Osteoblast (primary cell): Measurements from ENCODE around the gene COL1A1. TPM values are rescaled to one million over a fixed set of nuclear protein-coding genes. Genes with fewer than 3 reads are reported as not detected.

Experiments
- DNase-seq: peaks from one replicate; pipeline ENCODE4 v3.0.0; 2011; ENCODE audit warnings: low spot score, mixed read lengths; ENCODE audit not compliant: insufficient read length; ENCODE audit errors: missing footprints
- H2AFZ ChIP-seq: 2 replicates; pipeline ENCODE4 v1.6.0; 2011; ENCODE audit warnings: mild to moderate bottlenecking, low read length
- H3K27ac ChIP-seq: 2 replicates; pipeline ENCODE4 v1.5.1; 2011; ENCODE audit warnings: mild to moderate bottlenecking, low read depth, low read length, moderate library complexity
- H3K27me3 ChIP-seq: 2 replicates; pipeline ENCODE4 v1.6.0; 2012; ENCODE audit warnings: mild to moderate bottlenecking, control low read depth, inconsistent platforms, low read length, moderate library complexity; ENCODE audit not compliant: insufficient read depth
- H3K36me3 ChIP-seq: 2 replicates; pipeline ENCODE4 v1.5.1; 2011; ENCODE audit warnings: mild to moderate bottlenecking, low read length, control low read depth, moderate library complexity; ENCODE audit not compliant: insufficient read depth
- H3K4me1 ChIP-seq: 2 replicates; pipeline ENCODE4 v1.5.1; 2011; ENCODE audit warnings: mild to moderate bottlenecking, low read length, control low read depth, moderate library complexity; ENCODE audit not compliant: insufficient read depth
- H3K4me2 ChIP-seq: 2 replicates; pipeline ENCODE4 v1.6.0; 2011; ENCODE audit warnings: mild to moderate bottlenecking, low read length; ENCODE audit not compliant: insufficient read depth
- H3K4me3 ChIP-seq: fragments of 200-600 bp; sonication (generic); 3 replicates; pipeline ENCODE4 v1.5.1; 2012; ENCODE audit warnings: mild to moderate bottlenecking, low read length, inconsistent platforms; ENCODE audit not compliant: insufficient read depth
- H3K79me2 ChIP-seq: 2 replicates; pipeline ENCODE4 v1.6.0; 2012; ENCODE audit warnings: mild to moderate bottlenecking, low read length, control low read depth, inconsistent platforms; ENCODE audit not compliant: insufficient read depth
- H3K9me3 ChIP-seq: 2 replicates; pipeline ENCODE4 v1.5.1; 2011; ENCODE audit warnings: low read depth, low read length, control low read depth
- H4K20me1 ChIP-seq: 2 replicates; pipeline ENCODE4 v1.6.0; 2012; ENCODE audit warnings: mild to moderate bottlenecking, low read length, control low read depth; ENCODE audit not compliant: insufficient read depth
- total RNA-seq: library from RNA; depleted of rRNA; stranded (reverse); fragments of >200 nt; gene quantifications from 2 replicates; pipeline ENCODE4 v1.2.3, GENCODE V29; 2012
- TF ChIP-seq, protein P1 (sequence below): IDR thresholded peaks from 2 replicates; pipeline ENCODE4 v1.5.1; 2011; ENCODE audit warnings: mild to moderate bottlenecking, low read depth, low read length, moderate library complexity; ENCODE audit errors: extremely low read depth

The COL1A1 gene
- total RNA-seq, 1 donor = 8,987 TPM

DNA sequence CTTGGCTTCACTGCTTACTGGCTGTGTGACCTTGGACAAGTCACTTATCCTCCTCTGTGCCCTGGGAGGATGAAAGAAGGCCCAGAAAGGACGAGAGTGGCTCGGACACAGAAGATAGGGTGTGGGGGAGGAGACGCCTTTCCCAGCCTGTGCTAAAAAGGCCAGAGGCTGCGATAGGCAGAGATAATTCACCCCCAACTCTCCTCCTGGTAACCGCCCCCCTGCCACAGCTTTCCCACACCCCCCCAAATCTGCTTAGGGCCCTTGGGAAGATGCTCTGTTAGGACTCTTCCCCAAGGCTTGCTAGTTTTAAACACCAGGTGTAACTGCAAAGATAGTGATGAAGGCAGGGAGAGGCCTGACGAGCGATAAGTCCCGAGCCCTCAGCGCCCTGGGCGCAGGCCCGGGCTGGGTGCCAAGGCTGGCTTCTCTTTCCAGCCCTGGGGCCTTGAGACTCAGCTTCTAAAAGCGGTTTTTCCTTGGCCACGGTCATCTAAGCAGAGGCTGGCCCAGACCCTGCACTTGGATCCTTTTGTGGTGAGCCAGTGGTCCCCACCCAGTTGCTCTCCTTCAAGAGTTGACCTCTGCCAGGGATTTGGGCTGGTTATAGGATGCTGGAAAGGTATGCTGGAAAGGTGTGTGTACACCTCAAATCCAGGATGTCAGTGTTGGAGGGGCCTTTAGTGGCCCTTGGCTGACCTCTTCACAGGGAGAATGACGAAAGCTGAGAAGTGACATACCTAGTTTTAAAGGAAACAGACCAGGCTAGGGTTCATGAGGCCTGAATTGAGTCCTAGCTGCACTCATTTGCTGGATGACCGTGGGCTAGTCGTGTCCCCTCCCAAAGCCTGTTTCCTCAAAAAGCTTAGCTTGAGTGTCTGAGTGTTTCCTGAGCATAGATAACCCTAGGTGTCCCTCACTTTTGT lies 47.5 kb downstream of the COL1A1 start:
- Histone ChIP-seq H3K27ac (peak overlapping the region; percentile 0), H3K27me3 (no peaks in the 10 kb centered on the region), H2AFZ (peak overlapping the region; percentile 5), H3K9me3 (no peaks in the 10 kb centered on the region), H3K4me3 (no peak overlapping the region), H3K4me2 (no peak overlapping the region), H3K79me2 (peaks cover 19% of the 10 kb centered on the region), H3K36me3 (no peaks in the 10 kb centered on the region), H3K4me1 (peaks cover 44% of the 10 kb centered on the region), H4K20me1 (no peaks in the 10 kb centered on the region)
- DNase-seq = peak; percentile 58
- TF ChIP-seq, protein P1, sequence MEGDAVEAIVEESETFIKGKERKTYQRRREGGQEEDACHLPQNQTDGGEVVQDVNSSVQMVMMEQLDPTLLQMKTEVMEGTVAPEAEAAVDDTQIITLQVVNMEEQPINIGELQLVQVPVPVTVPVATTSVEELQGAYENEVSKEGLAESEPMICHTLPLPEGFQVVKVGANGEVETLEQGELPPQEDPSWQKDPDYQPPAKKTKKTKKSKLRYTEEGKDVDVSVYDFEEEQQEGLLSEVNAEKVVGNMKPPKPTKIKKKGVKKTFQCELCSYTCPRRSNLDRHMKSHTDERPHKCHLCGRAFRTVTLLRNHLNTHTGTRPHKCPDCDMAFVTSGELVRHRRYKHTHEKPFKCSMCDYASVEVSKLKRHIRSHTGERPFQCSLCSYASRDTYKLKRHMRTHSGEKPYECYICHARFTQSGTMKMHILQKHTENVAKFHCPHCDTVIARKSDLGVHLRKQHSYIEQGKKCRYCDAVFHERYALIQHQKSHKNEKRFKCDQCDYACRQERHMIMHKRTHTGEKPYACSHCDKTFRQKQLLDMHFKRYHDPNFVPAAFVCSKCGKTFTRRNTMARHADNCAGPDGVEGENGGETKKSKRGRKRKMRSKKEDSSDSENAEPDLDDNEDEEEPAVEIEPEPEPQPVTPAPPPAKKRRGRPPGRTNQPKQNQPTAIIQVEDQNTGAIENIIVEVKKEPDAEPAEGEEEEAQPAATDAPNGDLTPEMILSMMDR = no peak

DNA sequence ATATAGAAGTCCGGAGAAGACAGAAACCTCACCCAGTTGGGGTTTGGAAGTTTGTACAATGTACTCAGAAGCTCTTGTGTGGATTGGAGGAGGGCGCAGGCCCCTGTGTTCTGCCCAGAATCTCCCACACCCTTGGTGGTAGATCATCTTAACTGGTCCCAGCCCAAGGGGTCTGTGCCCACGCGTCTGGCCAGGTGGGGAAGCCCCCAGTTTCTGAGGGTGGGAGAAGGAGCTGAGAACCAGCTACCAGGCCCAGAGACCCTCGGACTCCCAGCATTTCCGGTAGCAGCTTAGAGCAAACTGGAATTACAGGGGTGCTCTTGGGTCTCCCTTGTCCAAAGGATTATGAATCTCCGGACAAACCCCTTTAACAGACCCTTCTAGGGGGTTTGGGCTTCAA lies 48.7 kb downstream of the COL1A1 start:
- Histone ChIP-seq H3K79me2 (peaks cover 31% of the 10 kb centered on the region), H3K27ac (no peak overlapping the region), H3K4me3 (no peak overlapping the region), H3K4me2 (no peak overlapping the region), H4K20me1 (peaks cover 9% of the 10 kb centered on the region), H3K27me3 (no peaks in the 10 kb centered on the region), H3K9me3 (no peaks in the 10 kb centered on the region), H3K4me1 (peaks cover 49% of the 10 kb centered on the region), H2AFZ (no peak overlapping the region), H3K36me3 (no peaks in the 10 kb centered on the region)
- TF ChIP-seq, protein P1 = no peak
- peak; percentile 35 for DNase-seq

DNA sequence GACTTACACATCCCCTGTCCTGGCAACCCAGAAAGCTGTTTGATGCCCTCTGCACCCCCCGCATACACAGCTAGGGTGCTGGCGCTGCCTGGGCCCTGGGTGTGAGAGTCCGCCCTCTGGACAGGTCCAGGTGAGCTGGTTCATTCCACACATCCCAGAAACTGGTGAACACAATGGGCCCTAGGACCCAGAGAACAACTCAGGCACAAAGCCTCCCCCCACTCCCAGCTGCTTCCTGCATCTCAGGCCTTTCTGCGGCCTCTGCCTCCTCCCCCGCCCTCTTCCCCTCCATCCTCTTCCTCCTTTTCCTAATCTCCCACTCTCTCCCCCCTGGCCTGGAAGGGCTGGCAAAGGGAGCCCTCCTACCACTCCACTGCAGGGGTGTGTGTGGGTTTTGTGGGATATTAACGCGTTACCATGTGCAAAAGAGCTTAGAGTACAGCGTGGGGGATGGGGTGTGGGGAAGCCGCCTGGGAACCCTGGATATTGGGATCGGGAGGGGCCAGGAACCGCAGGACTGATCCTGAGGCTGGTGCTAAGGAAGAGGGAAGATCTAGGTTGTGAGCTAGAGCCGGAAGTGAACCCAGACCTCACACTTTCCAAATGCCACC lies 49.4 kb downstream of the COL1A1 start:
- H3K79me2 ChIP-seq = peaks cover 38% of the 10 kb centered on the region
- H3K9me3 ChIP-seq = no peaks in the 10 kb centered on the region
- H3K27me3 ChIP-seq = no peaks in the 10 kb centered on the region
- peak overlapping the region; percentile 54 for H3K27ac ChIP-seq
- no peaks in the 10 kb centered on the region for H3K36me3 ChIP-seq
- H4K20me1 ChIP-seq = peaks cover 16% of the 10 kb centered on the region
- peak overlapping the region; percentile 85 for H3K4me2 ChIP-seq
- TF ChIP-seq, protein P1 = no peak
- peaks cover 56% of the 10 kb centered on the region for H3K4me1 ChIP-seq
- H3K4me3 ChIP-seq = peak overlapping the region; percentile 84
- H2AFZ ChIP-seq = peak overlapping the region; percentile 68
- DNase-seq = peak; percentile 99
